Measurements from ENCODE around the gene SUGT1.
"Not testable (repeated sequence)": the region's sequence is repeated elsewhere in the genome, so short reads cannot be mapped to it uniquely, and the experiment has no call there.

SUGT1 gene

DNA sequence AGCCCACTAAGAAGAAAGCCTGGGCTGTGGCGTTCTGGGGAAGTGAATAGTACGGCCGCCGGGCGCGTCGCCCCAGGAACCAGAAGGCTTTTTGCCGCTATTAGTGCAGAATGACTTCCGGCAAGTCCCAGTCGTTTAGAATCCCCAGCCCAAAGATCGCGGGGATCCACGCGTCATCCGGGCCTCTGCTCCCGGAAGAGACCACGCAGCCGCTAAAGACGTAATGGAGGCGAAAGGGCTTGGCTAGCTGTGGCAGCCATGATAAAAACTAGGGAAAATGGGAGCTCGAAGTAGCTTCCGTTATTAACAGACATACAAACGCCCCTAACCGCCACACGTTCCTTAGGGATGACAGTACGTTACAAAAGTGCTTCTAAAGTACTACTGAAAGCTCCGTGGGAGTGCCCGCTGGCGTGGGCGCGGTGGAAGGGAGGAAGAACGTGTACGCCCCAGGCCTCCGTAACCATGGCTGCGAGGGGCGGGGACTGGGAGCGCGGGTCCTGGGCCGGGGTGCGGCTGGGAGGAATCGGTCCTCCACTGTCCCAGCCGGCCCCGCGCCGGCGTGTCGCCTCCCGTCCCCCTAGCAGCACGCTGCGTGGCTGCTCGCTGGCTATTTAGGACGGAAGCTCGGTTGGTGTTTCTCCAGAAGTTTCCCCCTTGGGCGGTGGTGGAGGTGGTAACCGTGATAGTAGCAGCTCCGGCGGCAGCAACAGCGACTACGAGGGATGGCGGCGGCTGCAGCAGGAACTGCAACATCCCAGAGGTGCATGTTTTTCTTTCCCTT is at the start of gene SUGT1:
TSS of gene SUGT1 (plus strand) at position 641 of the 784 bp plus-strand sequence. CDS start at position 726, 85 bp downstream.
- peak; percentile 99 for DNase-seq

DNA sequence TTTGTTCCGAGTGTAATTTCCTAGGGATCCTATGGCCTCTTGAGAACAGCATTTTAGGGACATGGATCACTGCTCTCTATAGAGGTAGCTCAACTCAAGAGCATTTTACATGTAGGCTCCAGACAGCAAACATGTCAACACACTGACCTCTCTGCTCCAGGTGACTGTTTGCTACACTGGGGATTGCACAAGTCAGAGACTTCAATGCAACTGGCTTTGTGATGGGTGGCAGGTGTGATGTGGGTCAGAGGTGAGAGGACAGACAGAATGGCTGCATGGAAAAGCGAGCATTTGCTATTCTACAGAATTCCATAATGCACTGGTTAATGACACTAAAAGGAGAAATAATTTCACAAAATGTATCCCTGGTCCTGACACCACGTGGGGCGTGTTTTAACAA is 49.3 kb upstream of the SUGT1 start:
- DNase-seq, result not testable (repeated sequence)

DNA sequence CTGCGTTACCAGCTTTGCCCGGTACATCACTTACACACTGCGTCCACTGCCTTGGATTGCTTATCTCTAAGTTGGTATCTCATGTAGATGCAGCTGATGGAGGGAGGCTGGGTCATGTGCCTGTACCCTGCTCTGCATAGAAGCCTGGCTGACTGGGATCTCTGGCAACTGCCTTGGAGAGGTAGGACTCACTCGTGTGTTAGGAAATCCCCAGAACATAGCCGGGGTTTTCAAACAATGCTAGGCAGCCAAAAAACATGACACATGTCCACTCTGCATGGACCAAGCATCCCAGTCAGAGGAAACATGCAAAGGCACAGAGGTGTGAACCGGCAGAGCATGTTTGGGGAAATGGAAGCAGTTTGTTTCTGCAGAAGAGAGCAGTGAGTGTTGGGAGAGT is 46.5 kb upstream of the SUGT1 start:
- DNase-seq, result not testable (repeated sequence)

DNA sequence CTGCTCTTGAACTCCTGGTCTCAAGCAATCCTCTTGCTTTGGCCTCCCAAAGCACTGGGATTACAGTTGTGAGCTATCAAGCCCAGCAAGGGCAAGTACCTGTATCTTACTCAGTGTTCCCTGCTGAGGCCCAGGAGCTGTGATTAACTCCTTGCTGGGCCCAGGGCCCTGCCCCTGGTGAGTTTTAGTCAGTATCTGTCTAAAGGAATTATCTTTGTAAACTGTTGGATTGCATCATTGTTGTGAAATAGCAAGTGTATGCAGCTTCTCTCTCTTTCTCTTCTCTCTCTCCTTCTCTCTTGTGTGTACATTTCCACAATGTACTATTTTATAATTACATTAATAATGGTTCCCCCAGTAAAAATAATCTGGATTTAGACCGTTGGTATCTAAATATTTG is 45.8 kb upstream of the SUGT1 start:
- DNase-seq, result peak; percentile 18

DNA sequence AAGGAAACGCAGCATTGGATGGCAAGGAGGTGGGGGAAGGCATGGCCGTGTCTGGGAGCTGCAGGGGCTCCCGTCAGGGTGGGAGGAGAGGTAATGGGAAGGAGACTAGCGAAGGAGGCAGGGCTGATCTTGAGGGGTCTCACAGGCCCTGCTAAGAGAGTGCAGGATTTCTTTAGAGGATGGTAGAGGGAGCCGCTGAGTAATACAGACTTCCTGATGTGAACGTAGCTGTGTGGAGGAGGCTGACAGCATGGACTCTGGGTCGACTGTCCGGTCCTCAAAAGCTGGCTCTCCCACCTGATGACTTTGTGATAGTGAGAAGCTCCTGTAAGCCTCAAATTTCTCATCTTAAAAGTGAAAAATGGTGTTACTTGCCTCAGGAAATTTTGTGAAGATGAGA is 44.5 kb upstream of the SUGT1 start:
- peak; percentile 9 for DNase-seq

DNA sequence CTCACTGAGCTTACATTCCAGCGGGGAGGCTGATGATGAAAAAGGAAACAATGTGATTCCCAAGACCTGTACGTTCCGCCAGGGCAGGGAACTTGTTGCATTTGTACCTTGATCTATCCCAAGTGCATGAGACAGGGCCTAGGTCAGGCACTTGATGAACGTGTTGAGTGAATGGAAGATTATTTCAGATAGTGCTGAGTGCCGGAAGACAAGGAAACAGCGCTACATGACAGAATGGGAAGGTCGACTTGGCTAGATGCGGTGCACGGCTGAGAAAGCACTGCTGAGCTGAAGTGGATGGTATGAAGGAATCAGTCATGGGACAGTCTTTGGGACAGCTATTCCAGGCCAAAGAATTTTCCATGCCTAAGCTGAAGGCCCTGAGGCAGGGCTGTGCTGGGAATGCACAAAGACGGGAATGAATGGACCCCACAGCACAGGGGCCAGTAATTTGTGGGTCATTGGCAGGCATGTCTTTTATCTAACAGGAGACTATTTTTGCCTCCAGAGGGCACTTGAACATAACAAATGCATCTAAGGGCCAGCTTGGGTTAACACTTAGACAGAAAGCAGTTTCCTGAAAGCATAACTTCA is 43.5 kb upstream of the SUGT1 start:
- DNase-seq, result peak; percentile 82

DNA sequence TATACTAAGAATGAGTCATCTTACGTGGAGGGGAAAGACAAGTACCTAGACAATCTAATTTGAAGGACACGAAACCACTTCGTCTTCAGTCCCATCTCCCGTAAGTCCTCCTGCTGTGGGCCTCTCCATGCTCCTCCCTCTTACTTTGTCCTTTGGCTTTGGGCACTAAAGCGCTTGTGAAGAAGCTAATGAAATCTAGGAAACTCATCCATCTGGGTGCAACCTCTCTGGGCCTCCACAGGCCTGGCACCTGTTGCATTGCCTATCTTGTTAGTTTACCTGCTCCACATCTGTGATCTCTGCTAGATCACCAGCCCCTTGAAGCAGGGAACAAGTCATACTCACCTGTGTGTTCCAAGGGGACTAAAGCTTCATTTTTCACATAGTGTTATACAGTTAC is 42.5 kb upstream of the SUGT1 start:
- not testable (repeated sequence) for DNase-seq

DNA sequence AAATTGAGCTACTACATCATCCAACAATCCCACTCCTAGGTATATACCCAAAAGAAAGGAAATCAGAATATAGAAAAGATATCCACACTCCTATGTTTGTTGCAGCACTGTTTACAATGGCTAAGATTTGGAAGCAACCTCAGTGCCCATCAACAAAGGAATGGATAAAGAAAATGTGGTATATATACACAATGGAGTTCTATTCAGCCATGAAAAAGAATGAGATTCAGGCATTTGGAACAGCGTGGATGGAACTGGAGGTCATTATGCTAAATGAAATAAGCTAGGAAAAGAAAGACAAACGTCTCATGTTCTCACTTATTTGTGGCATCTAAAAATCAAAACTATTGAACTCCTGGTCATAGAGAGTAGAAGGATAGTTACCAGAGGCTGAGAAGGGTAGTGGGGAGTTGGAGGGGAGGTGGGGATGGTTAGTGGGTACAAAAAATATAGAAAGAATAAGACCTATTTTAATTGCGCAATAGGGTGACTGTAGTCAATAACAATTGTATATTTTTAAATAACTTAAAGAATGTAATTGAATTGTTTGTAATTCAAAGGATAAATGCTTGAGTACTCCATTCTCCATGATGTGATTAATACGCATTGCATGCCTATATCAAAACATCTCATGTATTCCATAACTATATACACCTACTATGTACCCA is 37.4 kb upstream of the SUGT1 start:
- no peak for DNase-seq

DNA sequence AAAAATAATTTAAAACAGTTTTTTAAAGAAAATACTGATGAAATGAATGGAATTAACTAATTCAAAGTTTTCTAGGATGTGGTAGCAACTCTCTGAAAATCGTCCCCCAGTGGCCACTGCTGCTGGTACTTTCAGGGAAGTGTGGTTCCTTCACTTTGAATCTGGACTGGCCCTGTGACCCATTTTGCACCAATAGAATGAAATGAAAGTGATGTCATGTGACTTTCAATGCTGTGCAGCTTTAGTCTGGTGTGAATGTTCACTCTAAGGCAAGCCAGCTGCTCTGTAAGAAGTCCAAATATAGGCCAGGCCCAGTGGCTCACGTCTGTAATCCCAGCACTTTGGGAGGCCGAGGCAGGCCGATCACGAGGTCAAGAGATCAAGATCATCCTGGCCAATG is 36.8 kb upstream of the SUGT1 start:
- peak; percentile 48 for DNase-seq

DNA sequence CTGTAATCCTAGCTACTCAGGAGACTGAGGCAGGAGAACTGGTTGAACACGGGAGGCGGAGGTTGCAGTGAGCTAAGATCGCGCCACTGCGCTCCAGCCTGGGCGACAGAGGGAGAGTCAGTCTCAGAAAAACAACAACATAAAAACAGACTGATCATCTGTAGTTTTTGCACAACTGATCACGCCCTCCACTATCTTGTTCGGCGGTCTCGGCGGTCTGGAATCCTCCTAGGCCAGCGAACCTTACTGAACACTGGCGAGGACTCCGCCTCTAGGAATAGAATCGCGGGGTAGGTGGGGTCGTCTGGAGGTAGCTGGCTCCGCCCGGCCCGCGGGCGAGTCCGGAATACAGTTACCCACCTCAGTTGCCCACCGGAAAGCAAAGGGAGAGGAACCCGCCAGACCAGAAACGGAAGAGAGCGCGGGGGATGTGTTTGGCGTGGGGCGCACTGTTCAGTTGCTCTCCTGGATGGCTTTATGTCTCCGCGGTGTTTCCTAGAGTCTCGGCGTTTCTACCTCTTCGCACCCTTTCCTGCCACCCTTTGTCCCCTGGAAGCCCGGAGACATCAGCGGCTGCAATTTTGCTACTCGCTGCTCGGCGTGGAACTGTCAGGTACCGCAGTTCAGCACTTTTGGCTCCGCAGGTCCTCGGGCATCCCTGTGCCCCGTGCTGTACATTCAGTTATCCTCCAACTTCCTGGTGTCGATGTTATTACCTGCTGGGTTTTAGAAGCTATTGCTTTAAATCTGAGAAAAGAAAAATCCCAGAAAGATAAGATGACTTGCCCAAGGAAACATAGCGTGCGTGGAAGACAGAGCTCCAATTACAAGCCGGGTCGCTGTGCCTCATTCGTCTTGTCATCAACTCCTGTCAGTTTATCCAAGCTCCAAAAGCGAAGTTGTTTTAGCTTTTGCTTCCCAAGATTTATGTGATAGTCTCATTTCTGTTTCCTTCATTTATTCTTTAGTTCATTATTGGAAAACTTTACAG is 35.3 kb upstream of the SUGT1 start:
- peak; percentile 97 for DNase-seq

DNA sequence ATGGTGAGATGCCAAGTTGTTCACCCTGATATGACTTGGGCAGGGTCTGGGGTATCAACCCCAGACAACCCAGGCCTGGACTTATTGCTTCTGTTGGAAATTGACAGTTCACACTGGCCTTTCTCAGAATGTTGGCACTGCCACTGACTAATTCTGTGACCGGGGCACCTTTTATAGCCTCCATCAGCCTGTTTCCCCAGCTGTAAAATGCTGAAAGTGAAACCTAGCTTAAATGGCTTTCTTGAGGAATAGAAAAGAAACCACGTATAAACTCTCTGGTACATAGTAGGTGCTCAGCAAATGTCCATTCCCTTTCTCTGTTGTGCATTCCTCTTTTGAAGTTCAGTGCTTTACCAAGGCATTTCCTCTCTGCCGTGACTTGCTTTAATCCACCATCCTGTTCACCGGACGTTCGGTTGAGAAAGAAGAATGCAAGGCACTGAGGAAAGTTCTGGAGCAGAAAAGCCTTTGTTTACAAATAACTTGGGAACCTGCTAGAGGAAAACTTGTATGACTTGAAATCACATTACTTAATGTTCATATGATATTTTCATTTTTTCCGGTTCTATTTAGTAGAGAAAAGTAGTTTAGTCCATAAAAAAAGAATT is 21.4 kb upstream of the SUGT1 start:
- not testable (repeated sequence) for DNase-seq

DNA sequence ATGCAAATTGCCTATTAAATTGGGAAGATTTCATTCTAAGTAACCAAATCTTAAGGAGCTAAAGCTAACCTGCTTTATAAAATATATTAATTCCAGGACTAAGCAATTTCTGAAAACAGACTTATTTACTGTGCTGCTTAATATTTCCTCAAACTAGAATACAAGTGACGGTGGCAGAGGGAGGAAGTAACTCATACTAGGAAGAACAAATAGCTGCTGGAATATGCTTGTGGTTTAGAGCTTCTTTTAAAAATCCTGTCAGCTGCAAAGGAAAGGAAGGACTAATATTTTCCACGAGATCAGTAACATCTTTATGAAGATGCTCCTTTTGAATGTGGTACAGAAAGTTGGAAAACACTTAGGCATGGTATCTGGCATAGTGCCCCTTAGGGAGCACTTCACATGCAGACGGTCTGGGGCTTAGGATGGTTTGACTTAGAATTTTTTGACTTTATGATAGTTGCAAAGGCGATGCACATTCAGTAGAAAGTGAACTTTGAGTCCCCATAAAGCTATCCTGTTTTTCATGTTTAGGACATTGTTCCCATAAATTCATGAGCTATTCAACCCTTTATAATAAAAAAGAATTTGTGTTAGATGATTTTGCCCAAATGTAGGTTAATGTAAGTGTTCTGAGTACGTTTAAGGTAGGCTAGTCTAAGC is 13.8 kb upstream of the SUGT1 start:
- DNase-seq, result no peak

DNA sequence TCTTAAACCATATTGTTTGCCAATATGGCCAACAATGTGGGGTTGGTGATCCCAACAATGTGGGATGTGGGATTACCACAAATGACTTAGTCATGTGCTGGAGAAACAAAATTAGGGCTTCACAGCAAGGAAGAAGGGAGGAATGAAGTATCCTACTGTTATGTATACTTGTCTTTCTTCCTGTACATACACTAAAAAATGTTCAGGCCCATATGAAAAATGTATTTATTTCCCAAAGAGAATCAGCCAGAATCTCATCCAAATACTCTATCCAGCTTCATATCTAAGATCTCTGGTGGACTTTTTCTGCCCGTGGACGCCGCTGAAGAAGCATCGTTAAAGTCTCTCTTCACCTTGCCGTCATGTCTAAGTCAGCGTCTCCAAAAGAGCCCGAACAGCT is 10.5 kb upstream of the SUGT1 start, which contains the start of gene HNRNPA1L2:
TSS of gene HNRNPA1L2 (plus strand) at position 301 of the 400 bp plus-strand sequence. CDS start at position 363, 62 bp downstream.
- DNase-seq, result no peak

DNA sequence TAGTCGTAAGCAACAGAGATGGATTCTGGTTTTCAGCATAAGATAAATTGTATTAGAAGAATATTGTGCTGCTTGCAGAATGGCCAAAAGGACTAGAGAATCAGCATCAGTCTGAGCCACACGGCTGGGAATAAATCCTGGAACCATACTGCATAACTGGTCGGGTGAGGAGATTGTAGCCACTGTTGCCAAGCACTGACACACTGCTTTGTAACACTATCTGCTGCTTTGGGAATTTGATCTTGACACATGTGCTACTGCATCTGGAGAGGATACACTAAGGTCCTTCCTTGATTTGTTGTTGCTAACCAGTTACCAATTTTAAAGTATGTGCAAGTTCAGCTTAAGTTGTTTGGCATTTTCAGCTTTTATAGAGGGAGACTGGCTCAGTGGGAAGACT is 8.5 kb upstream of the SUGT1 start:
- no peak for DNase-seq

DNA sequence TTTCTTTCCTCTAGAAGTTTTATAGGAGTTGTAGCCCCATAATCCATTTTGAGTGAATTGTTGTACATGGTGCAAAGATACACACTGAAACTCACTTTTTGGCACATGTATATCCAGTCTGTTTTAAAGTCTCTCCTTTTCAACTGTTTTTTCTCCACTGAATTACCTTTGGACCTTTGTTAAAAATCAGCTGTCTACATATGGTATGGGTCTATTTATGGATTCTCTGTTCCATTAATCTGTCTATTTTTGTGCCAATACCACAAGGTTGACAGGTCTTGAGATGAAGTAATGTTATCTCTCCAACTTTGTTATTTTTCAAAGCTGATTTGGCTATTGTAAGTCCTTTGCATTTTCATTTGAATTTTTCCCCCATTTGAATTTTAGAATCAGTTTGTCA is 5.7 kb upstream of the SUGT1 start:
- DNase-seq, result no peak

DNA sequence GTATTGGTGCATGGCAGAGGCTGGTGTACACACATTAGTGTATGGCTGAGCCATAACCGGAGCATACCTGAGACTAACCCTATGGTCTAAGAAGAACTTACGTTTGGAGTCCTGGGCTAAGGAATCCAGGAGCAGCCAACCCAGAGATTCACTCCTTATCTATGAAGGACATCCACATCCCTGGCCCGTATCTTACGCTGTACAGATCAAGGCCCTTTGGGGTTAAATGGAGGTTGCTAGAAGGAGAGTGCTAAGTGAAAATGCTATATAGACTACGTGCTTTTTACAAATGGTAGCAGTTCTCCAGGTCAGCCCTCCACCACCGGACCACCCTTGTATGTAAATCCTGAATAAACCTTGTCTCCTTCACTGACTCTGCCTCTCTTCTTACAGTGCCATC is 1.9 kb upstream of the SUGT1 start:
- peak; percentile 36 for DNase-seq

DNA sequence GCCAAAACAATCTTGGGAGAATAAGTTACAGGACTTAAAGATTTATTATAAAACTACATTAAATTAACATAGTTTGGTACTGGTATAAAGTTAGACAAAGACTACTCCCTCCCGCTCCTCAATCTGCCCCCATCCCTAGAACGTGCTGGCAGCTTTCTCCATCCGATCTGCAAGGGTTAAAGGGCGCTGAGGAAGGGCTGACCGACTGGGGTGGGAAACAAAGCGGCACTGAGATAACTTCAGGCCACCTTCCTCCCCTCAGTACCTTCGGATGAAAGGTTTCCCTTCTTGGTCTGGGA is 790 bp upstream of the SUGT1 start:
- no peak for DNase-seq

DNA sequence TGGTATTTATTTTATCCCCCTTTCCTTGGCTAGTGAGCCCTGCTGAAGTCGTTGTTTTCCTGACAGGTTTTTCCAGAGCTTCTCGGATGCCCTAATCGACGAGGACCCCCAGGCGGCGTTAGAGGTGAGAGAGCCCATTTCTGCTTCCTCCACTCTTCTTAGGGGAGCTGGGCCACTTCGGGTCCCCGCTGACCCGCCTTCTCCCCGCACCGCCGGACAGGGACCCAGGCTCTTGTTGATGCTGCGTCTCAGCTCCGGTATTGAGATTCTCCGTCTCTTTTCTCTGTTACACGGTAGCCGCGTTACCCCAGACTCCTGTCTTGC is 306 bp downstream of the SUGT1 start:
- DNase-seq, result no peak

DNA sequence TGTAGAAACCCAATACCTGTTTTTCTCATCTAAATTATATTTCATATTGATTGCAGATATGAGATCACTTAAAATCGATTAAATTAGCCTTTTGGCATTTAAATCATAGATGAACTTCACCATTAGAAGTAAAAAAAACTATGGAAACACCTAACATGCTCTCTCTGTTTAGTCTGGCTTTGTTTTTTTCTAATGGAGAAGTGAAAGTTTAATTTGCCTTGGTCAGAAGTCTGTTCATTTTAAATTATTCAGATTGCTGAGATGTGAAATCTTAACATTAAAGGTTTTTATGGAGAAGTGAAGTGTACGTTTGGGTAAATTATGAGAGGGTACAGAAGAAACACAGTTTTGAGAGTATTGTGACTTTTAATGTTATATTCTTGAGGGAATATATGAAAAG is 6.7 kb downstream of the SUGT1 start:
- no peak for DNase-seq

DNA sequence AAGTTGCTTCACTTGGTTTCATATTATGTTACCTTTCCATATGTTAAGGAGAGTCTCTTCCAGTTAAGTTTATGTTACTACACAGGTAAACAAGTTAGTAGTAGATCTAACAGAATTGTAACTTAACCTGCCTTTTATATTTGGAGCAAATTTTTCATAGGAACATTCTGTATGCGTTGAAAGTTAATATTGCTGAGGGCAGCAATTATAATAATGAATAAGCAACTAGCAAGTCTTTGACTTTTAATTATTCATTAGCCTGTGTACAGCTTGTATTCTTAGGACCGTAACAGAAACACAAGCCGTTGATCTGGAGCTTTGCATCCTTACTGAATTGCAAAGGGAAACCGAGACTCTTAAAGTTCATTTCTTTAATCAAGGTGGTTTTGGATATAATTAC is 11.6 kb downstream of the SUGT1 start:
- no peak for DNase-seq

DNA sequence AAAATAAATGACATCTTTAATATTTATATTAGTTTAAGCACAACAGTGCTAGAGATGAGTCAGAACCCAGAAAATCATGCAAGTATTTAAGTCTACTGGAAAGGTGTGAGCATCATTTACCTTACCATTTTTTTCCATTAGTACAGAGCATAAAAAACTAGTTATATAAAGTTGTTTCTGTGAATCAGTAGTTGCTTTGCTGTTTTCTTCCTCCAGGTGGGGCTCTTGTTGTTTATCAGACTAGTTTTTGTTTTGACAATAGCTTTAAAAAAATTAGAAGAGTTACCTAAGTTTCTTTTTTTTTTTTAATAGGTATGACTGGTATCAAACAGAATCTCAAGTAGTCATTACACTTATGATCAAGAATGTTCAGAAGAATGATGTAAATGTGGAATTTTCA is 12.7 kb downstream of the SUGT1 start:
- DNase-seq, result peak; percentile 55

DNA sequence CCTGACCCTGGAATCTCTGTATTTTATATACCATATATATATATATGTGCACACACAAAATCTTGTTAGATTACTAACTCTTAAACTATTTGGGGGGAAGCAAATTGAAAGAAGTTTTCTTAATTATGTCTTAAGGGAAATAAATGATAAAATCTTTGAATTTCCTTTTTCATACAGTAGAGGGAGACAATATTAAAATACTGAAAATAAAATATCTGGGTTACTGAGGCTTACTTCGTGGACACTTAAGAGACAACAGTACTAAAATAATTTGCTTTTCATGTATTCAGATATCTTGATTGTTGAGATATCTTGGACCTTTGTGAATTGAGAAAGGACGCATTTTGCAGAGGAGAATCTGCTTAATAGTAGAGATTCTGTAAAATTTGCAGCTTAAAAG is 17.0 kb downstream of the SUGT1 start:
- DNase-seq, result peak; percentile 50

Measured in hematopoietic multipotent progenitor cell treated with erythropoietin and hydrocortisone succinate and interleukin-3 and kit ligand, for 4 days (in vitro differentiated cells).